ENCODE measurements around the gene LUZP2.

DNA sequence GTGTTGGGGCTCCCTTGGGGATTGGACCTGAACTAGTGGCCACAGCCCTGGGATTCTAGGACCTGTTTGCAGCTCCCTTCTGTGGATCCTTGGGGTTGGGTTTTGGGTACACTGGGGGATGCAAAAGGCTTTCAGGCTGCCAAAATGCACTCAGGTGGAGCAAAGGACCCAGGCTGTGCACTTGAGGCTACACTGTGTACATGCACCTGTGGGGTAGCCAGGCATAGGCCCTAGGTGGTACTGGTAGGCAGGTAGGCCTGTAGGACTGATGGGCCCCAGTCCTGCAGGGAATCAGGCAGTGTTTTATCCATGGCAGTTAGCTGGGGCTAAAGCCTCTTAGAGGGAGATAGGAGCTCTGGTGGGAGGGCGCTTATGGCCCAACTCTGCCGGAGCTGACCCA lies 542.3 kb downstream of the LUZP2 start:
- no peak for TF ChIP-seq POLR2A (IDR thresholded peaks at IDR 0.05)
- TF ChIP-seq CTCF (IDR thresholded peaks at IDR 0.05) = no peak
